ENCODE measurements around the gene NLRP9.

- no peak for TF ChIP-seq POLR2A (IDR thresholded peaks at IDR 0.05)
- no peak for TF ChIP-seq CTCF (IDR thresholded peaks at IDR 0.05)
- TF ChIP-seq POLR2AphosphoS5 (IDR thresholded peaks at IDR 0.05) = no peak
- no peak for TF ChIP-seq EP300 (IDR thresholded peaks at IDR 0.05)
Observed at GRCh38 chr19:55716531-55716930, 21.7 kb downstream of the NLRP9 start.

All from stomach (tissue), 4 donors.